Nephron (organoid): ENCODE results near the gene PPP1R16B.

Experiments
- H3K27ac Mint-ChIP-seq, 3 experiments: 2 replicates each; pipeline ENCODE4 v1.8.0; 2020; ENCODE audit warnings: mixed read lengths in 3 of 3, mild to moderate bottlenecking in 2 of 3, moderate library complexity in 1 of 3
- H3K27me3 Mint-ChIP-seq: 2 replicates; pipeline ENCODE4 v1.8.0; 2021; ENCODE audit warnings: low read depth, mild to moderate bottlenecking, moderate library complexity, mixed read lengths
- H3K36me3 Mint-ChIP-seq: 2 replicates; pipeline ENCODE4 v1.8.0; 2020; ENCODE audit warnings: low read depth, mixed read lengths
- H3K4me1 Mint-ChIP-seq: 2 replicates; pipeline ENCODE4 v1.8.0; 2020; ENCODE audit warnings: mixed read lengths
- H3K4me3 Mint-ChIP-seq, 3 experiments: 2 replicates each; pipeline ENCODE4 v1.8.0; 2020; ENCODE audit warnings: mild to moderate bottlenecking in 3 of 3, mixed read lengths in 3 of 3, moderate library complexity in 2 of 3
- H3K9me3 Mint-ChIP-seq: 2 replicates; pipeline ENCODE4 v1.8.0; 2020; ENCODE audit warnings: mixed read lengths
- TF ChIP-seq, protein P1 (sequence below), 3 experiments: fragments of 200-600 bp; sonication (generic); IDR thresholded peaks; one replicate each; pipeline ENCODE4 v1.5.0; 2021; ENCODE audit warnings: antibody characterized with exemption in 3 of 3; ENCODE audit not compliant: unreplicated experiment in 3 of 3

The PPP1R16B gene

DNA sequence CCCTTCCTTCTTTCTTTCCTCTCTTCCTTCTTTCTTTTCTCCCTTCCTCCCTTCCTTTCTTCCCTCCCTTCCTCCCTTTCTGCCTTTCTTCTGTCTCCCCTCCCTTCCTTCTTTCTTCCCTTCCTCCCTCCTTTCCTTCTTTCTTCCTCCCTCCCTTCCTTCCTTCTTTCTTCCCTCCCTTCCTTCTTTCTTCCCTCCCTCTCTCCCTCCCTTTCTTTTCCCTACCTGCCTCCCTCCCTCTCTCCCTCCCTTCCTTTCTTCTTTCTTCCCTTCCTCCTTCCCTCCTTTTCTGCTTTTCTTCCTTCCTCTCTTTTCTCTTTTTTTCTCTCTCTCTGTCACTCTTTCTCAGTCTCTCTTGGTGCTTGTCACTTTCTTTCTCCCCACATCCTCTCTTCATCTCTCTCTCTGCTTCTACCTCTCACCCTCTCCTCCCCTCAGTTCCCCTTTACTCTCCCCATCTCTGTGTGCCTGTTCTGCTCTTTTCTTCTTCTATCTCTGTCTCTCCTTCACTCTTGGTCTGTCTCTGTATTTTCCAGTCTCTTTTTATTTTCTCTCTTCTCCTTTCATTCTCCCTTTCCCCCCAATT is 90.6 kb downstream of the PPP1R16B start:
- Mint-ChIP-seq H3K27ac (no peak overlapping the region), H3K27me3 (peaks cover 81% of the 10 kb centered on the region), H3K36me3 (no peaks in the 10 kb centered on the region), H3K9me3 (no peaks in the 10 kb centered on the region), H3K4me3 (no peak overlapping the region), H3K4me1 (peaks cover 12% of the 10 kb centered on the region)
- TF ChIP-seq, protein P1, sequence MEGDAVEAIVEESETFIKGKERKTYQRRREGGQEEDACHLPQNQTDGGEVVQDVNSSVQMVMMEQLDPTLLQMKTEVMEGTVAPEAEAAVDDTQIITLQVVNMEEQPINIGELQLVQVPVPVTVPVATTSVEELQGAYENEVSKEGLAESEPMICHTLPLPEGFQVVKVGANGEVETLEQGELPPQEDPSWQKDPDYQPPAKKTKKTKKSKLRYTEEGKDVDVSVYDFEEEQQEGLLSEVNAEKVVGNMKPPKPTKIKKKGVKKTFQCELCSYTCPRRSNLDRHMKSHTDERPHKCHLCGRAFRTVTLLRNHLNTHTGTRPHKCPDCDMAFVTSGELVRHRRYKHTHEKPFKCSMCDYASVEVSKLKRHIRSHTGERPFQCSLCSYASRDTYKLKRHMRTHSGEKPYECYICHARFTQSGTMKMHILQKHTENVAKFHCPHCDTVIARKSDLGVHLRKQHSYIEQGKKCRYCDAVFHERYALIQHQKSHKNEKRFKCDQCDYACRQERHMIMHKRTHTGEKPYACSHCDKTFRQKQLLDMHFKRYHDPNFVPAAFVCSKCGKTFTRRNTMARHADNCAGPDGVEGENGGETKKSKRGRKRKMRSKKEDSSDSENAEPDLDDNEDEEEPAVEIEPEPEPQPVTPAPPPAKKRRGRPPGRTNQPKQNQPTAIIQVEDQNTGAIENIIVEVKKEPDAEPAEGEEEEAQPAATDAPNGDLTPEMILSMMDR (IDR thresholded peaks at IDR 0.05; ENCODE audit: unreplicated experiment in 3 of 3) = no peak

DNA sequence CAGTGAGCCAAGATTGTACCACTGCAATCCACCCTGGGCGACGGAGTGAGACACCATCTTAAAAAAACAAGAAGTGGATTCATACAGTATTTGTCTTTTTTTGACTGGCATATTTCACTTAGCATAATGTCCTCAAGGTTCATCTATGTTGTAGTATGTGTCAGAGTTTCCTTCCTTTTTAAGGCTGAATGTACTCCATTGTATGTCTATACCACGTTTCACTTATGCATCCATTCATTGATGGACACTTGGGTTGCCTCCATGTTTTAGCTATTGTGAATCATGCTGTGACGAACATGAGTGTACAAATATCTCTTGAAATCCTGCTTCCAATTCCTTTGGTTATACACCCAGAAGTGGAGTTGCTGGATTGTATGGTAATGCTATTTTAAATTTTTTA is 91.8 kb downstream of the PPP1R16B start:
- Mint-ChIP-seq H3K36me3 (no peaks in the 10 kb centered on the region), H3K4me1 (peaks cover 12% of the 10 kb centered on the region), H3K4me3 (no peak overlapping the region), H3K27ac (no peak overlapping the region), H3K27me3 (peaks cover 79% of the 10 kb centered on the region), H3K9me3 (no peaks in the 10 kb centered on the region)
- TF ChIP-seq, protein P1 (IDR thresholded peaks at IDR 0.05; ENCODE audit: unreplicated experiment in 3 of 3) = no peak

DNA sequence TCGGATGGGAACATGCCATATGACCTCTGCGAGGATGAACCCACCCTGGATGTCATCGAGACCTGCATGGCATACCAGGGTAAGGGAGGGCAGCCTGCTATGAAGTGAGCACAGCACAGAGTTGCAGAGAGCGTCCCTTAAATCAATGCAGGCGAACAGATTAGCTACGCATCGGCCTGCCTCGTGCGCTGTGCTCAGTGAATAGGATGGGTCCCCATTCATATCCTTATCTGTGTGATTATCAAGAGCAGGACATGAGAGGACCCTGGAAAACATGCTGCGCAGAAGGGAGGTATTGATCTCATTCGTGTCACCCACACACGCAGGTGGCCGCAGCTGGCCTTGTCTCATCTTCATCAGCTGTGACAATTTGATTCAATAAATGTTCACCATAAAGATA is 95.1 kb downstream of the PPP1R16B start:
- H3K4me1 Mint-ChIP-seq = no peaks in the 10 kb centered on the region
- H3K27ac Mint-ChIP-seq = no peak overlapping the region
- H3K9me3 Mint-ChIP-seq = no peaks in the 10 kb centered on the region
- TF ChIP-seq, protein P1 (IDR thresholded peaks at IDR 0.05; ENCODE audit: unreplicated experiment in 3 of 3) = no peak
- no peak overlapping the region for H3K4me3 Mint-ChIP-seq
- H3K36me3 Mint-ChIP-seq = no peaks in the 10 kb centered on the region
- H3K27me3 Mint-ChIP-seq = peaks cover 68% of the 10 kb centered on the region

DNA sequence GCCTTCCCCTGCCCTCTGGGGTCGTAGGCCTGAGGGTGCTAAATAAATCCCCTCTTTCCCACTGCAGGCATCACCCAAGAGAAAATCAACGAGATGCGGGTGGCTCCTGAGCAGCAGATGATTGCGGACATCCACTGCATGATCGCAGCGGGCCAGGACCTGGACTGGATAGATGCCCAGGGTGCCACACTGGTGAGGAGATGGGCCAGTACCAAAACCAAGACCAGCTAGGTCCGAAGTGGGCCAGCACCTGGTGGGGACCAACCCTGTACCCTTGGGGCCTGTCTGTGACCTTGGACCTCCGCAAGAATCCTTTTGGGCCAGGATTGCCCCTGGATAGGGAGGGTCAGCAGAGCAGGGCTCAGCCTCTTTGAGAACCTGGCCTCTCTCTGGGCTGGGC is 97.1 kb downstream of the PPP1R16B start:
- H3K4me1 Mint-ChIP-seq = no peaks in the 10 kb centered on the region
- H3K27ac Mint-ChIP-seq = no peak overlapping the region
- H3K36me3 Mint-ChIP-seq = no peaks in the 10 kb centered on the region
- H3K27me3 Mint-ChIP-seq = peaks cover 53% of the 10 kb centered on the region
- TF ChIP-seq, protein P1 (IDR thresholded peaks at IDR 0.05; ENCODE audit: unreplicated experiment in 3 of 3) = no peak
- peaks cover 3% of the 10 kb centered on the region for H3K9me3 Mint-ChIP-seq
- no peak overlapping the region for H3K4me3 Mint-ChIP-seq

DNA sequence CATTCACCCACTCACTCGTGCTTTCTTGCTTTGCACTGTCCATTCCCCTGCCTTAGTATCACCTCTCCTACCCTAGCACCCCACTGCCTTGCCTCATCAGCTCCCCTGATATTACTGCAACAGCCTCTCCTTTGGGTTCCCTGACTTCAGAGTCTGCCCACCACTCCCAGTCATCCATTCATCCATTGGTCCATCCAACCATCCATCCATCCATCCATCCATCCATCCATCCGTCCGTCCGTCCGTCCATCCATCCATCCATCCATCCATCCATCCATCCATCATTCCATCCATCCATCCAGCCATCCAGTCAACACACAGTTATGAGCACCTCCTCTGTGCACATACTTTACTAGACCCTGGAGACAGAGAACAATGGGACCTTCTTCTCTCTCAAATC is 97.8 kb downstream of the PPP1R16B start:
- TF ChIP-seq, protein P1 (IDR thresholded peaks at IDR 0.05; ENCODE audit: unreplicated experiment in 3 of 3) = no peak
- no peak overlapping the region for H3K4me3 Mint-ChIP-seq
- H3K4me1 Mint-ChIP-seq = no peaks in the 10 kb centered on the region
- no peaks in the 10 kb centered on the region for H3K36me3 Mint-ChIP-seq
- peaks cover 53% of the 10 kb centered on the region for H3K27me3 Mint-ChIP-seq
- H3K9me3 Mint-ChIP-seq = peaks cover 3% of the 10 kb centered on the region
- H3K27ac Mint-ChIP-seq = no peak overlapping the region

DNA sequence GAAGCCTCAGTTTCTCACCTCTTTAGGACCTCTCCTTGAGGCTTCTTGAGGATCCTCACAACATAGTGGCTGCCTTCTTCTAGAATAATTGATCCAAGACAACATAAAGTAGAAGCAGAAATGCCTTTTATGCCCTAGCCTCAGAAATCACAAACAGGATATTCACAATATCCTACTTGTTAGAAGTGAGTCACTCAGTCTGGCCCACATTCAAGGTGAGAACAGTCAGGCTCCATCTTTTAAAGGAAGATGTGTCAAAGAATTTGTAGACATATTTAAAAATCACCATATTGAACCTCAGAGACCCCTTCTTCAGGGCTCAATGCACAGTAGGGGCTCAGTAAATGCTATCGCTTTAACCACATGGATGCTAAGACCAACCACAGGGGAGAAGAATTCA is 99.9 kb downstream of the PPP1R16B start:
- Mint-ChIP-seq H3K36me3 (no peaks in the 10 kb centered on the region), H3K9me3 (peaks cover 3% of the 10 kb centered on the region), H3K27me3 (peaks cover 43% of the 10 kb centered on the region), H3K4me1 (no peaks in the 10 kb centered on the region), H3K4me3 (no peak overlapping the region), H3K27ac (no peak overlapping the region)
- TF ChIP-seq, protein P1 (IDR thresholded peaks at IDR 0.05; ENCODE audit: unreplicated experiment in 3 of 3) = no peak
